Left ventricle myocardium inferior (tissue), 1 donor: ENCODE measurements around the gene C8B. TPM values are rescaled to one million over a fixed set of nuclear protein-coding genes. Genes with fewer than 3 reads are reported as not detected.

Source experiments
- DNase-seq: peaks from one replicate; pipeline ENCODE4 v3.0.0-alpha.2; 2020
- H3K27ac ChIP-seq: fragments of 200-600 bp; replicated peaks from 2 replicates; pipeline ENCODE4 v1.8.0; 2021
- H3K27me3 ChIP-seq: fragments of 200-600 bp; 2 replicates; pipeline ENCODE4 v1.8.0; 2021; ENCODE audit warnings: low read depth
- H3K36me3 ChIP-seq: fragments of 200-600 bp; 2 replicates; pipeline ENCODE4 v1.8.0; 2021
- H3K4me1 ChIP-seq: fragments of 200-600 bp; 2 replicates; pipeline ENCODE4 v1.8.0; 2021
- H3K4me3 ChIP-seq: fragments of 200-600 bp; 2 replicates; pipeline ENCODE4 v1.8.0; 2021; ENCODE audit warnings: mild to moderate bottlenecking, moderate library complexity
- H3K9me3 ChIP-seq: fragments of 200-600 bp; replicated peaks from 2 replicates; pipeline ENCODE4 v1.8.0; 2021
- intact Hi-C: fragments of 100-400 bp; cut with micrococcal nuclease; formaldehyde crosslinking; loops from one replicate; pipeline ENCODE4 v1.11.0; 2022
- total RNA-seq: library from RNA; stranded (reverse); fragmentation: NEBNext Ultra II Directional; extraction: Animal tissue kit (Norgen Biotek cat#: 25700); gene quantifications from one replicate; pipeline ENCODE4 v1.2.1, GENCODE V29; 2021
- TF ChIP-seq, protein P1 (sequence below): fragments of 200-600 bp; IDR thresholded peaks from 2 replicates; pipeline ENCODE4 v1.8.0; 2021; ENCODE audit warnings: antibody characterized with exemption, mild to moderate bottlenecking, borderline replicate concordance
- donor health status: DM: no; HTN: yes; CAD: no; lungs with severe emphysema.

The C8B gene
- total RNA-seq, 1 donor from 2014 or later = not detected

DNA sequence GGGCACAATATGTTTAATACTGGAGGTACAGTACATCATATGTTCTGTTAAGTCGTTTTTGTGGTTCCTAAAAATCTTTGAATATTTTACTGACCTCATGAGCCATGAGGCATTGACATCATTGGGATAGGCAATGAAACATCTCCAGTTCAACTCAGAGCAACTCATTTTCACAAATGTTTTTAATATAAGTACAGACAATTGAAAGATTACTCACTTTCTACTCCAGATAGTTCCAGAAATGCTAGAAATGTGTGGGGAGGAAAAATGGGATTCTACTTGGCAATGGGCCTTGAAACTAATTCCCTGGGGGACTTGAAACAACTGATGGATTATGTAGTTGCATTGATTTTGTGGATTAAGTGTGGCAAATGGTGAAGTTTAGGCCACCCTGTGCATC lies 7.2 kb upstream of the C8B start:
- intact Hi-C loops = no loop called here

DNA sequence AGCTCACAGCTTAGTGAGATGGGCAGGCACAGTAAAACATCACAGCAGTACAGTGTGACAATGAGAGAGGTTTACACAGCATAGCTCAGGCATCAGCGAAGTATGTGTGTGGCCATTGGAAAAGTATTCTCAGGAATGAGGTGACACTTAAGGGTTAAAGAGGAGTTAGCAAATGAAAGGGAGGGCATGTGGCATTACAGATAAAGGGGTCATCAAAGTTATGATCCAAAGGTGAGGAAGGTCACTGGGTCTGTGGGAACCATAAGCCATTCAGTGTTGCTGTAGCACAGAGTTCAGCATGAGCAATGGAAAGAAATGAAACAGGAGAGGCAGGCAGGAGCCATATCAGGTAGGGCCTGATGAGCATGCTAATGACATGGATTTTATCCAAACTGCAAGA lies 4.5 kb upstream of the C8B start:
- no peak overlapping the region for H3K27ac ChIP-seq
- TF ChIP-seq, protein P1, sequence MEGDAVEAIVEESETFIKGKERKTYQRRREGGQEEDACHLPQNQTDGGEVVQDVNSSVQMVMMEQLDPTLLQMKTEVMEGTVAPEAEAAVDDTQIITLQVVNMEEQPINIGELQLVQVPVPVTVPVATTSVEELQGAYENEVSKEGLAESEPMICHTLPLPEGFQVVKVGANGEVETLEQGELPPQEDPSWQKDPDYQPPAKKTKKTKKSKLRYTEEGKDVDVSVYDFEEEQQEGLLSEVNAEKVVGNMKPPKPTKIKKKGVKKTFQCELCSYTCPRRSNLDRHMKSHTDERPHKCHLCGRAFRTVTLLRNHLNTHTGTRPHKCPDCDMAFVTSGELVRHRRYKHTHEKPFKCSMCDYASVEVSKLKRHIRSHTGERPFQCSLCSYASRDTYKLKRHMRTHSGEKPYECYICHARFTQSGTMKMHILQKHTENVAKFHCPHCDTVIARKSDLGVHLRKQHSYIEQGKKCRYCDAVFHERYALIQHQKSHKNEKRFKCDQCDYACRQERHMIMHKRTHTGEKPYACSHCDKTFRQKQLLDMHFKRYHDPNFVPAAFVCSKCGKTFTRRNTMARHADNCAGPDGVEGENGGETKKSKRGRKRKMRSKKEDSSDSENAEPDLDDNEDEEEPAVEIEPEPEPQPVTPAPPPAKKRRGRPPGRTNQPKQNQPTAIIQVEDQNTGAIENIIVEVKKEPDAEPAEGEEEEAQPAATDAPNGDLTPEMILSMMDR = no peak
- intact Hi-C loops = no loop called here
- no peaks in the 10 kb centered on the region for H3K4me1 ChIP-seq
- no peak overlapping the region for H3K4me3 ChIP-seq
- DNase-seq = no peak
- peaks cover 11% of the 10 kb centered on the region for H3K27me3 ChIP-seq
- no peaks in the 10 kb centered on the region for H3K9me3 ChIP-seq
- H3K36me3 ChIP-seq = no peaks in the 10 kb centered on the region

More for the DNA sequence above, 7.2 kb upstream of the C8B start:
- Histone ChIP-seq H3K9me3 (no peaks in the 10 kb centered on the region), H3K27ac (no peak overlapping the region), H3K4me1 (no peaks in the 10 kb centered on the region), H3K36me3 (no peaks in the 10 kb centered on the region), H3K4me3 (no peak overlapping the region), H3K27me3 (peaks cover 3% of the 10 kb centered on the region)
- DNase-seq = no peak
- TF ChIP-seq, protein P1 = no peak

DNA sequence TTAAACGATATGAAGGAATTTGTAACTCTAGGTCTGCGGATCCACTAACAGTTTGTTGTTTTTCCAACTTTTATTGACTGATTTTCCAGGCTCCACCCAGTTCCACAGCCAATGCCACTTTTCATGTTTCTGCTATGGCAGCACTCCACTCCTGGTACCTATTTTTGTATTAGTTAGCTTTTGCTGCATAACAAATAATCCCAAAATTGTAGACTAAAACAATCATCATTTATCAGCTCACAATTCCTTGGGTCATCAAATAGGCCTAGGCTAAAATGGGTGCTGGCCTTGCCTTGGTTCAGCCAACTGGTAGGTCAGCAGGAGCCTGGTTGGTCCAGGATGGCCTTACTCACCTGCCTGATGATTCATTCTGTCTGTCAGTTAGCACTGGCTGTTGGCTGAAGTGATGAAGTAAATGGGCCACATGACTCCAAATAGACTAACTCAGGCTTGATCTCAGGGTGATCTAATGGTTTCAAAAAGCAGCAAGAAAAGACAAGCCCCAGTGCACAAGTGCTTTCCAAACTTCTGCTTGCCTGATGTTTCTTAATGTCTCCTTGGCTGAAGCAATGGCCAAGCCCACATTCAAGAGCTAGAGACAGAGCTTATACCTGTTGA lies 3.2 kb upstream of the C8B start:
- Histone ChIP-seq H3K27ac (no peak overlapping the region), H3K36me3 (no peaks in the 10 kb centered on the region), H3K27me3 (peaks cover 11% of the 10 kb centered on the region), H3K4me1 (no peaks in the 10 kb centered on the region), H3K4me3 (no peak overlapping the region), H3K9me3 (no peaks in the 10 kb centered on the region)
- intact Hi-C loops = no loop called here
- TF ChIP-seq, protein P1 = no peak
- no peak for DNase-seq

DNA sequence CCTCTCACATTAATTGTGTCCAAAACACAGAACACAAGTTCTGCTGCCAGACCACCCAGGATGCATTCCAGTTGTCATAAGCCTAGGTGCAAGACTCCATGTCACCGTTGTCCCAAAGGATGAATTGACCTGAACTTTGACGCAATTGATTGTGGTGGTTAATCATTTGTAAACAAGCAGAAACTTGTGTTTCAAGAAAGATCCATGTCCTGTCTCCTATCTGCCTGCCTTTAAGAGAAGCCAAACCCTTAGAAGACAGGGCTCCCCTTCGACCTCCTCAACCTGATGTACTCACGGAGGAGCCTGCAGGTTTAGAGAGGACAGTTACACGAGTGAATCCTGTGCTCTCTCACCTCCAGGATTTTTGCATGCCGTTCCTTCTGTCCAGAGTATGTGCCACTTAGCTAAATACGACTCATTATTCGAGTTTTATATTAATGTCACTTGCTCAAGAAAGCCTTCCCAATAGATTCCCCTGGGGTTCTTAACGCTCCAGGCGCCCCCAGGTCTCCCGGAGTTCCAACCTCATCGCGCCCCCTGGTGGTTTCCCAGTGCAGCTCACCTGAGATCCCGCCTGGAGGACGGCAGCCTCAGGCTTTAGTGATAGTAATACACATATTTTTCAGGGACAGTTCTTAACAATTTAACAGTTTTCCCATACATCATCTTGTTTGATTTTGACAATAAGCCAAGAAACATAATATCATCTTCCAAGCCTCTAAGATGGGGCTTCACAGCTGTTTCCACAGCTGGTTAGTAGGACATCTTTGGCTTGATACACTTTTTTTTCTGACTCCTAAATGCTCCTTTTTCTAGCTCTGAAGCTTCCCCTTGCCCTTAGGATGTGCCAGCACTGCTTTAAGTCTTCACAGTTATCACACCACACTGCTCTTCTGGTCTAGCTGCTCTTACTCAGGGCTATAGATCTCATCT lies 2.4 kb upstream of the C8B start:
- H3K4me3 ChIP-seq = no peak overlapping the region
- TF ChIP-seq, protein P1 = peak; percentile 55
- H3K36me3 ChIP-seq = no peaks in the 10 kb centered on the region
- no peak for DNase-seq
- intact Hi-C loops = no loop called here
- H3K27ac ChIP-seq = no peak overlapping the region
- H3K9me3 ChIP-seq = no peaks in the 10 kb centered on the region
- no peaks in the 10 kb centered on the region for H3K4me1 ChIP-seq
- H3K27me3 ChIP-seq = peaks cover 11% of the 10 kb centered on the region

DNA sequence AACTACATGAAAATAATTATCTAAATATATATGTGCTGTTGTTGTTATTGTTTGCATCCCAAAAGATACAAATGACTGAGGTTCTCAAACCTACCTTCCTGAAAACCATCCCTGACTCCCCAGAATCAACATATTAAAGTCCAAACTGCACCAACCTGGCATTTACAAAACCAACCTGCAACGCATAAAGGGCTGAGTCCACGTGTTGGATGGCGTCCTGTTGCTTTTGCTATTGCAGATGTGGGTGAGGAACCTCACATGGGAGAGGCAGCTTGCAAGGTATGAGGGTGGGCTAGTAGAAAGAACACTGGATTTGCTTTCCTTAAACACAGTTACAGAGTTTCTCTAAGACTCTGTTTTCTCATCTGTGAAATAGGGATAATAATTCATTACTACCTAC lies 1.5 kb upstream of the C8B start:
- Histone ChIP-seq H3K27ac (no peak overlapping the region), H3K27me3 (peaks cover 11% of the 10 kb centered on the region)
- intact Hi-C loops = no loop called here

More for the DNA sequence above, 1.5 kb upstream of the C8B start:
- Histone ChIP-seq H3K36me3 (no peaks in the 10 kb centered on the region), H3K4me3 (no peak overlapping the region), H3K9me3 (no peaks in the 10 kb centered on the region), H3K4me1 (no peaks in the 10 kb centered on the region)
- TF ChIP-seq, protein P1 = no peak
- DNase-seq = no peak
